ENCODE measurements around the gene PI4KA. TPM values are rescaled to one million over a fixed set of nuclear protein-coding genes. Genes with fewer than 3 reads are reported as not detected.
"Not testable (repeated sequence)": the region's sequence is repeated elsewhere in the genome, so short reads cannot be mapped to it uniquely, and the experiment has no call there.

The PI4KA gene
- total RNA-seq, 1 experiment from 2014 or later = 65.8 TPM

- no peaks in the 10 kb centered on the region for H3K27me3 Mint-ChIP-seq (ENCODE audit: low read depth)
- no peak overlapping the region for H2AK5ac ChIP-seq (ENCODE audit: insufficient read length, low read length)
- H3K9me3 Mint-ChIP-seq = no peaks in the 10 kb centered on the region
- H3K36me3 Mint-ChIP-seq (ENCODE audit: insufficient read depth in 1 of 3, low read depth in 3 of 3) = peaks cover 0 to 5% (median 0%) of the 10 kb centered on the region in 3 experiments; a peak in 1 of 7 replicates
- no peaks in the 10 kb centered on the region for H3K79me1 ChIP-seq (ENCODE audit: insufficient read depth, low read depth, low read length, poor library complexity, severe bottlenecking)
- no peak for DNase-seq
- no peaks in the 10 kb centered on the region for H3K27me3 ChIP-seq (ENCODE audit: insufficient read depth, low read length)
- no peak overlapping the region for H2BK12ac ChIP-seq (ENCODE audit: insufficient read length, low read depth, low read length)
- no peak overlapping the region for H3K4me3 Mint-ChIP-seq
- H4K20me1 ChIP-seq (ENCODE audit: control insufficient read depth, insufficient read depth, insufficient read length) = no peaks in the 10 kb centered on the region
- peaks cover 22 to 28% of the 10 kb centered on the region in 2 experiments for H3K4me1 Mint-ChIP-seq
- no peak overlapping the region for H3K9ac ChIP-seq (ENCODE audit: extremely low read depth, insufficient read length, low read length)
- H4K5ac ChIP-seq (ENCODE audit: insufficient read length, low read depth, low read length) = no peak overlapping the region
- no peak overlapping the region for H3K23ac ChIP-seq (ENCODE audit: insufficient read length, low read depth, low read length)
- no peaks in the 10 kb centered on the region for H3K9me3 ChIP-seq (ENCODE audit: control insufficient read depth, low read depth, low read length)
- no peak overlapping the region for H3K4me2 ChIP-seq (ENCODE audit: insufficient read depth, insufficient read length, low read length)
- no peak overlapping the region for H3K27ac ChIP-seq (ENCODE audit: insufficient read length, low read depth, low read length)
- no peak overlapping the region for H2BK20ac ChIP-seq (ENCODE audit: low read depth, low read length, poor library complexity, severe bottlenecking)
- H3K4ac ChIP-seq (ENCODE audit: low read depth, low read length) = no peak overlapping the region
- no peak overlapping the region for H3K14ac ChIP-seq (ENCODE audit: insufficient read depth, low read length)
- H2BK120ac ChIP-seq (ENCODE audit: low read depth, low read length, poor library complexity, severe bottlenecking) = no peak overlapping the region
- H3K79me2 ChIP-seq (ENCODE audit: insufficient read depth, low read length) = peaks cover 2% of the 10 kb centered on the region; the same call in 1 of the 2 replicates
- H2BK5ac ChIP-seq (ENCODE audit: insufficient read length, low read length) = no peak overlapping the region
- H3K27ac Mint-ChIP-seq = peak overlapping the region in 2 of 3 experiments; percentile 3 to 29; a peak in 4 of 7 replicates
- H2AFZ ChIP-seq (ENCODE audit: low read length) = no peak overlapping the region
- no peak overlapping the region for H3K56ac ChIP-seq (ENCODE audit: insufficient read length, low read depth, low read length)
- H4K91ac ChIP-seq (ENCODE audit: insufficient read length, low read depth, low read length) = no peak overlapping the region
- no peak overlapping the region for H3T11ph ChIP-seq (ENCODE audit: low read length)
- no peak for TF ChIP-seq CTCF (conservative IDR thresholded peaks at IDR 0.05)
- no CpG with 5 or more reads among the region's 3 CpGs for WGBS (ENCODE audit: extremely low coverage, insufficient read length, low lambda C conversion rate)
- H2BK15ac ChIP-seq (ENCODE audit: low read depth, low read length) = no peak overlapping the region
- H4K8ac ChIP-seq (replicated peaks; ENCODE audit: insufficient read length, low read depth, low read length) = no peak overlapping the region
- no peaks in the 10 kb centered on the region for H3K23me2 ChIP-seq (ENCODE audit: insufficient read length, low read depth, low read length, poor library complexity, severe bottlenecking)
- peaks cover 4% of the 10 kb centered on the region; the same call in 1 of the 2 replicates for H3K4me1 ChIP-seq (ENCODE audit: insufficient read depth, low read length)
- no peak overlapping the region for H3K18ac ChIP-seq (ENCODE audit: insufficient read length, low read depth, low read length)
Observed at GRCh38 chr22:20839837-20840645, 18.6 kb downstream of the PI4KA start.

- not testable (repeated sequence) for H2BK12ac ChIP-seq (ENCODE audit: insufficient read length, low read depth, low read length); H4K91ac ChIP-seq (ENCODE audit: insufficient read length, low read depth, low read length); H3K4me1 ChIP-seq (ENCODE audit: insufficient read depth, low read length); H3K23me2 ChIP-seq (ENCODE audit: insufficient read length, low read depth, low read length, poor library complexity, severe bottlenecking); H3K4ac ChIP-seq (ENCODE audit: low read depth, low read length); H3K9ac ChIP-seq (ENCODE audit: extremely low read depth, insufficient read length, low read length); H4K5ac ChIP-seq (ENCODE audit: insufficient read length, low read depth, low read length); H3K23ac ChIP-seq (ENCODE audit: insufficient read length, low read depth, low read length); H4K8ac ChIP-seq (replicated peaks; ENCODE audit: insufficient read length, low read depth, low read length); H3K4me3 Mint-ChIP-seq; H3K9me3 Mint-ChIP-seq; H2AFZ ChIP-seq (ENCODE audit: low read length); H2AK5ac ChIP-seq (ENCODE audit: insufficient read length, low read length); H3K27ac ChIP-seq (ENCODE audit: insufficient read length, low read depth, low read length); H3K4me2 ChIP-seq (ENCODE audit: insufficient read depth, insufficient read length, low read length); H3K79me2 ChIP-seq (ENCODE audit: insufficient read depth, low read length); H3K56ac ChIP-seq (ENCODE audit: insufficient read length, low read depth, low read length); H3K9me3 ChIP-seq (ENCODE audit: control insufficient read depth, low read depth, low read length); DNase-seq; H3K27me3 Mint-ChIP-seq (ENCODE audit: low read depth); H2BK15ac ChIP-seq (ENCODE audit: low read depth, low read length); H2BK20ac ChIP-seq (ENCODE audit: low read depth, low read length, poor library complexity, severe bottlenecking); H2BK120ac ChIP-seq (ENCODE audit: low read depth, low read length, poor library complexity, severe bottlenecking); H3K27me3 ChIP-seq (ENCODE audit: insufficient read depth, low read length); H3K18ac ChIP-seq (ENCODE audit: insufficient read length, low read depth, low read length); H4K20me1 ChIP-seq (ENCODE audit: control insufficient read depth, insufficient read depth, insufficient read length); H3K79me1 ChIP-seq (ENCODE audit: insufficient read depth, low read depth, low read length, poor library complexity, severe bottlenecking); H2BK5ac ChIP-seq (ENCODE audit: insufficient read length, low read length); H3K27ac Mint-ChIP-seq; H3T11ph ChIP-seq (ENCODE audit: low read length); H3K14ac ChIP-seq (ENCODE audit: insufficient read depth, low read length); H3K36me3 Mint-ChIP-seq (ENCODE audit: insufficient read depth in 1 of 3, low read depth in 3 of 3)
- no CpG with 5 or more reads among the region's 10 CpGs for WGBS (ENCODE audit: extremely low coverage, insufficient read length, low lambda C conversion rate)
- H3K4me1 Mint-ChIP-seq = peaks cover 21 to 23% of the 10 kb centered on the region in 2 experiments
Observed at GRCh38 chr22:20839354-20839753, 19.3 kb downstream of the PI4KA start.
